DMS 273 (cell line): ENCODE data around the gene SHISA6.
"Not testable (repeated sequence)": the region's sequence is repeated elsewhere in the genome, so short reads cannot be mapped to it uniquely, and the experiment has no call there.

Source experiments
- DNase-seq: peaks from one replicate; lab custom pipeline; 2025; ENCODE audit not compliant: unreplicated experiment; lab: John Stamatoyannopoulos, UW

Gene SHISA6

GRCh38 chr17:11301874-11302273, 60.9 kb downstream of the SHISA6 start:
- DNase-seq = not testable (repeated sequence)

GRCh38 chr17:11302401-11303186, 61.6 kb downstream of the SHISA6 start:
- peak; percentile 20 for DNase-seq

GRCh38 chr17:11303773-11304394, 62.9 kb downstream of the SHISA6 start:
- no peak for DNase-seq

- no peak for DNase-seq
Measured at GRCh38 chr17:11304568-11304967, 63.6 kb downstream of the SHISA6 start.

GRCh38 chr17:11305524-11305923, 64.5 kb downstream of the SHISA6 start:
- no peak for DNase-seq

- DNase-seq = no peak
Measured at GRCh38 chr17:11308531-11308930, 67.5 kb downstream of the SHISA6 start.

GRCh38 chr17:11309033-11309432, 68.0 kb downstream of the SHISA6 start:
- no peak for DNase-seq

- DNase-seq = no peak
Measured at GRCh38 chr17:11309850-11310249, 68.8 kb downstream of the SHISA6 start.

- DNase-seq = not testable (repeated sequence)
Measured at GRCh38 chr17:11316451-11316850, 75.4 kb downstream of the SHISA6 start.

GRCh38 chr17:11318207-11318606, 77.2 kb downstream of the SHISA6 start:
- DNase-seq = no peak

- DNase-seq = no peak
Measured at GRCh38 chr17:11319894-11320293, 78.9 kb downstream of the SHISA6 start.

- DNase-seq = no peak
Measured at GRCh38 chr17:11324021-11324420, 83.0 kb downstream of the SHISA6 start.

GRCh38 chr17:11324846-11325420, 83.9 kb downstream of the SHISA6 start:
- no peak for DNase-seq

- DNase-seq = peak; percentile 90
Measured at GRCh38 chr17:11326492-11326891, 85.5 kb downstream of the SHISA6 start.

GRCh38 chr17:11328770-11329169, 87.8 kb downstream of the SHISA6 start:
- DNase-seq = no peak

GRCh38 chr17:11330006-11330405, 89.0 kb downstream of the SHISA6 start:
- DNase-seq = no peak

GRCh38 chr17:11330826-11331225, 89.8 kb downstream of the SHISA6 start:
- peak; percentile 83 for DNase-seq

GRCh38 chr17:11331547-11332513, 90.8 kb downstream of the SHISA6 start:
- DNase-seq = no peak

- DNase-seq = no peak
Measured at GRCh38 chr17:11332706-11333105, 91.7 kb downstream of the SHISA6 start.

GRCh38 chr17:11334493-11334892, 93.5 kb downstream of the SHISA6 start:
- no peak for DNase-seq

GRCh38 chr17:11336290-11336689, 95.3 kb downstream of the SHISA6 start:
- DNase-seq = no peak
